WTC11 (cell line): Measurements from ENCODE around the gene CARMIL3. TPM values are rescaled to one million over a fixed set of nuclear protein-coding genes. Genes with fewer than 3 reads are reported as not detected.
"Not testable (repeated sequence)": the region's sequence is repeated elsewhere in the genome, so short reads cannot be mapped to it uniquely, and the experiment has no call there.

ENCODE experiments used
- ATAC-seq: fragments of 200-7000 bp; cut with Tn5 transposase; 2 replicates; pipeline ENCODE4 v1.10.0; 2021; ENCODE audit warnings: mild to moderate bottlenecking, moderate library complexity
- CTCF ChIA-PET: fragments of 300-600 bp; sonication (Branson Sonifier 250); formaldehyde crosslinking; loops from one replicate; lab custom pipeline; 2021; ENCODE audit warnings: antibody characterized with exemption; lab: Charles Lee
- POLR2A ChIA-PET: fragments of 350-600 bp; sonication (Branson Sonifier 250); formaldehyde crosslinking; loops from one replicate; lab custom pipeline; 2021; ENCODE audit warnings: antibody characterized with exemption; lab: Charles Lee
- DNase-seq: peaks from one replicate; pipeline ENCODE4 v3.0.0; 2021; ENCODE audit warnings: low spot score
- H3K27ac Mint-ChIP-seq: 2 replicates; pipeline ENCODE4 v1.8.0; 2021; ENCODE audit warnings: mixed read lengths
- H3K27me3 Mint-ChIP-seq: 2 replicates; pipeline ENCODE4 v1.8.0; 2021; ENCODE audit warnings: low read depth, mild to moderate bottlenecking, moderate library complexity, mixed read lengths
- H3K36me3 Mint-ChIP-seq: 2 replicates; pipeline ENCODE4 v1.8.0; 2021; ENCODE audit warnings: mixed read lengths
- H3K4me1 Mint-ChIP-seq: 2 replicates; pipeline ENCODE4 v1.8.0; 2022; ENCODE audit warnings: mixed read lengths
- H3K4me3 Mint-ChIP-seq: 2 replicates; pipeline ENCODE4 v1.8.0; 2021; ENCODE audit warnings: mild to moderate bottlenecking, moderate library complexity, mixed read lengths
- H3K9me3 Mint-ChIP-seq: 2 replicates; pipeline ENCODE4 v1.8.0; 2021; ENCODE audit warnings: mixed read lengths
- ATF1 ChIP-seq: sonication (generic); formaldehyde crosslinking; IDR thresholded peaks from 2 replicates; pipeline ENCODE4 v1.8.1; 2023; ENCODE audit warnings: mild to moderate bottlenecking, moderate library complexity, missing genetic modification reagents
- ATF3 ChIP-seq: sonication (generic); formaldehyde crosslinking; conservative IDR thresholded peaks from 2 replicates; pipeline ENCODE4 v1.8.1; 2022; ENCODE audit warnings: mild to moderate bottlenecking, missing genetic modification reagents
- CBFB ChIP-seq: sonication (generic); formaldehyde crosslinking; IDR thresholded peaks from 2 replicates; pipeline ENCODE4 v1.8.1; 2022; ENCODE audit warnings: mild to moderate bottlenecking, low read depth, missing genetic modification reagents
- ETV6 ChIP-seq: sonication (generic); formaldehyde crosslinking; IDR thresholded peaks from 2 replicates; pipeline ENCODE4 v1.8.1; 2022; ENCODE audit warnings: mild to moderate bottlenecking, missing genetic modification reagents
- IRF1 ChIP-seq: sonication (generic); formaldehyde crosslinking; IDR thresholded peaks from 2 replicates; pipeline ENCODE4 v1.8.0; 2023; ENCODE audit warnings: missing genetic modification reagents
- MLX ChIP-seq: sonication (generic); formaldehyde crosslinking; IDR thresholded peaks from 2 replicates; pipeline ENCODE4 v1.8.1; 2023; ENCODE audit warnings: mild to moderate bottlenecking, missing genetic modification reagents, moderate library complexity
- RORB ChIP-seq: fragments of 250-450 bp; sonication (Bioruptor Pico); IDR thresholded peaks from 2 replicates; pipeline ENCODE4 v1.9.0; 2021; ENCODE audit warnings: mild to moderate bottlenecking
- TP53 ChIP-seq: sonication (generic); formaldehyde crosslinking; IDR thresholded peaks from 2 replicates; pipeline ENCODE4 v1.8.1; 2023; ENCODE audit warnings: mild to moderate bottlenecking, missing genetic modification reagents
- ZNF317 ChIP-seq: sonication (generic); formaldehyde crosslinking; IDR thresholded peaks from 2 replicates; pipeline ENCODE4 v1.8.1; 2023; ENCODE audit warnings: low read depth, mild to moderate bottlenecking, moderate library complexity, missing genetic modification reagents, borderline replicate concordance
- ZNF512 ChIP-seq: sonication (generic); formaldehyde crosslinking; IDR thresholded peaks from 2 replicates; pipeline ENCODE4 v1.8.1; 2022; ENCODE audit warnings: missing genetic modification reagents, borderline replicate concordance
- total RNA-seq: library from RNA; stranded (reverse); gene quantifications from 3 replicates; pipeline ENCODE4 v1.2.3, GENCODE V29; 2021

CARMIL3 gene
- total RNA-seq, 1 experiment from 2014 or later, result 13.0 TPM

- TF ChIP-seq IRF1 (CRISPR knock-in tag), result no peak
- no peak for TF ChIP-seq ETV6 (CRISPR knock-in tag)
- TF ChIP-seq ZNF512, result no peak
- no peak for TF ChIP-seq MLX (CRISPR knock-in tag)
- no peak for TF ChIP-seq ATF1 (CRISPR knock-in tag)
- no peak for TF ChIP-seq ZNF317 (CRISPR knock-in tag)
- no peak for TF ChIP-seq TP53 (CRISPR knock-in tag)
- TF ChIP-seq ATF3 (CRISPR knock-in tag), result no peak
These were observed 9.1 kb upstream of the CARMIL3 start (continued) for GRCh38 chr14:24042746-24043145.

GRCh38 chr14:24049002-24049401 is 2.8 kb upstream of the CARMIL3 start:
- CTCF ChIA-PET, H3K27ac Mint-ChIP-seq, POLR2A ChIA-PET, H3K9me3 Mint-ChIP-seq, ATAC-seq, H3K36me3 Mint-ChIP-seq, DNase-seq, H3K4me3 Mint-ChIP-seq: not testable (repeated sequence)
- Mint-ChIP-seq H3K4me1 (peaks cover 18% of the 10 kb centered on the region), H3K27me3 (peaks cover 17% of the 10 kb centered on the region)

- H3K27me3 Mint-ChIP-seq, H3K9me3 Mint-ChIP-seq, H3K36me3 Mint-ChIP-seq, DNase-seq: not testable (repeated sequence)
- ChIA-PET POLR2A (interaction anchor here (0.6 to 2.4 kb wide), 3 partner anchors 58 to 70 kb away, joined by 3 to 12 read pairs (median 11); partner anchors contain the start of genes DCAF11 and NRL), CTCF (interaction anchor here (1.2 to 4.3 kb wide), 7 partner anchors 15 to 247 kb away, joined by 3 to 25 read pairs (median 15); partner anchors contain the start of genes DCAF11, NRL and PCK2)
- Mint-ChIP-seq H3K4me3 (peak overlapping the region; percentile 76), H3K4me1 (peaks cover 18% of the 10 kb centered on the region), H3K27ac (peak overlapping the region; percentile 58; the same call in 1 of the 2 replicates)
- 0 out of 2 replicates have a peak, but pooled peaks have one; percentile 2 for ATAC-seq
These were observed 1.1 kb upstream of the CARMIL3 start for GRCh38 chr14:24050753-24051152.

GRCh38 chr14:24051176-24051788 is 527 bp upstream of the CARMIL3 start:
- Mint-ChIP-seq H3K9me3 (no peaks in the 10 kb centered on the region), H3K4me3 (peak overlapping the region; percentile 76), H3K4me1 (peaks cover 18% of the 10 kb centered on the region), H3K27ac (peak overlapping the region; percentile 58), H3K36me3 (no peaks in the 10 kb centered on the region), H3K27me3 (peaks cover 5% of the 10 kb centered on the region)
- POLR2A ChIA-PET, result interaction anchor here (0.6 to 2.4 kb wide), 8 partner anchors 10 to 90 kb away, joined by 3 to 17 read pairs (median 5); partner anchors contain the start of genes DCAF11, EMC9, NRL and PCK2
- CTCF ChIA-PET, result interaction anchor here (0.8 to 4.3 kb wide), 13 partner anchors 13 to 419 kb away, joined by 3 to 25 read pairs (median 7); partner anchors contain the start of genes DCAF11, IRF9, NRL and PCK2
- TF ChIP-seq CBFB (CRISPR knock-in tag) (0 out of 2 replicates have a peak, but pooled peaks have one; percentile 18), RORB (no peak)
- ATAC-seq (peak; percentile 48), DNase-seq (peak; percentile 35)
